Measurements from ENCODE around the gene EFCAB14. TPM values are rescaled to one million over a fixed set of nuclear protein-coding genes. Genes with fewer than 3 reads are reported as not detected.

The EFCAB14 gene
- total RNA-seq, 4 donors from 2014 or later, result 59.5 to 70.2 (median 62.8) TPM

DNA sequence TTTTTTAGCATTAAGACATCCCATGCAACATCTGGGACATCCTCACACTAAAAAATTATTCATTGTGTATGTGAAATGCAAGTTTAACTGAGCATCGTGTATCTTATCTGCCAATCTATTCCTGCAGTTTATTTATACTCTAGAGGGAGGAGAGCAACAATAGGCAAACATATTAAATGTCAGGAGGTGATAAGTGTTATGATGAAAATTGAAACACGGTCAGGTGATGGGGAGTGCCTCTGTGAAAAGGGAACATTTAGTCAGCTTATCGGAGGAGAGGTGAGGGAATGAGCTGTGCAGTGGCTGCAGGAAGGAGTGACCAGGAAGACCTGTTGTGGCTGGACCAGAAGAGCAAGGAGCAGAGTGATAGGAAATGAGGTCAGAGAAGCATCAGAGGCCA is 775 bp upstream of the EFCAB14 start:
- no peak for DNase-seq
- Histone ChIP-seq H3K36me3 (peaks cover 0 to 11% of the 10 kb centered on the region in 2 donors), H3K4me1 (peaks cover 29 to 33% of the 10 kb centered on the region in 2 donors), H3K27me3 (no peaks in the 10 kb centered on the region), H3K9me3 (no peaks in the 10 kb centered on the region), H3K4me3 (peak overlapping the region; percentile 89 to 97 (median 96)), H3K27ac (peak overlapping the region; percentile 80 to 93 (median 89))
- in situ Hi-C loops (cut with MboI; ENCODE audit: low sequenced_read_pairs in 4 of 4) (loop anchor here in 2 of 4 donors (10.0 kb wide), 2 partner anchors 105 to 185 kb away; partner anchors contain the start of gene MOB3C (in 1 of the 2)), intact Hi-C loops (cut with DNase I; ENCODE audit: low total_unique reads) (loop anchor here (1.0 to 2.0 kb wide), 5 partner anchors 51 to 473 kb away; partner anchors contain the start of genes ATPAF1, FAAH and RAD54L)
- TF ChIP-seq, protein P1, sequence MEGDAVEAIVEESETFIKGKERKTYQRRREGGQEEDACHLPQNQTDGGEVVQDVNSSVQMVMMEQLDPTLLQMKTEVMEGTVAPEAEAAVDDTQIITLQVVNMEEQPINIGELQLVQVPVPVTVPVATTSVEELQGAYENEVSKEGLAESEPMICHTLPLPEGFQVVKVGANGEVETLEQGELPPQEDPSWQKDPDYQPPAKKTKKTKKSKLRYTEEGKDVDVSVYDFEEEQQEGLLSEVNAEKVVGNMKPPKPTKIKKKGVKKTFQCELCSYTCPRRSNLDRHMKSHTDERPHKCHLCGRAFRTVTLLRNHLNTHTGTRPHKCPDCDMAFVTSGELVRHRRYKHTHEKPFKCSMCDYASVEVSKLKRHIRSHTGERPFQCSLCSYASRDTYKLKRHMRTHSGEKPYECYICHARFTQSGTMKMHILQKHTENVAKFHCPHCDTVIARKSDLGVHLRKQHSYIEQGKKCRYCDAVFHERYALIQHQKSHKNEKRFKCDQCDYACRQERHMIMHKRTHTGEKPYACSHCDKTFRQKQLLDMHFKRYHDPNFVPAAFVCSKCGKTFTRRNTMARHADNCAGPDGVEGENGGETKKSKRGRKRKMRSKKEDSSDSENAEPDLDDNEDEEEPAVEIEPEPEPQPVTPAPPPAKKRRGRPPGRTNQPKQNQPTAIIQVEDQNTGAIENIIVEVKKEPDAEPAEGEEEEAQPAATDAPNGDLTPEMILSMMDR (IDR thresholded peaks at IDR 0.05 in 4 of 5, conservative IDR thresholded peaks at IDR 0.05 in 1 of 5), result no peak
- TF ChIP-seq POLR2A (IDR thresholded peaks at IDR 0.05), result no peak
- ATAC-seq, result peak; percentile 10 to 20

DNA sequence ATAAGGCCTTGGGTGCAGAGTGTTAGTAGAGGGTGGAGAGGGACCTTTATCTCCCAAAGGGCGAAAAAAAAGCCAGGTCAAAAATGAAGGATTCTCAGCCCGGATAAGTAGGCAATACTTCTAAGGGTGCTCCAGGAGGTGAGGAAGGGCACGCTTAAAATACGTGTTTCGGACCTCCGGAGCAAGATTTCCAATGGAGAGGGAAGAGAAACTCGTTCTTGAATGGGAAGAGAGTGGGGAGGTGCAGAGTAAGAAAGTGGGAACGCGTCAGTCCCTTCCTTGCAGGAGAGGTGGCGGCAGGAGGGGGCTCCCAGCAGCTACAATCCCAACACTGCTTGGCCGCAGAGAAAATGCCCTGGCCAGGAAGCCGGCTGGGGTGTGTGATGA is 581 bp downstream of the EFCAB14 start:
- peak overlapping the region; percentile 89 to 97 (median 96) for H3K4me3 ChIP-seq
- DNase-seq (no peak), ATAC-seq (no peak)
- intact Hi-C loops (cut with DNase I; ENCODE audit: low total_unique reads) (loop anchor here (2.0 kb wide), 4 partner anchors 104 to 472 kb away; partner anchors contain the start of genes FAAH and RAD54L), in situ Hi-C loops (cut with MboI; ENCODE audit: low sequenced_read_pairs in 4 of 4) (loop anchor here in 1 of 4 donors (10.0 kb wide), 1 partner anchor 104 kb away; the partner anchor contains the start of gene MOB3C)
- TF ChIP-seq POLR2A (IDR thresholded peaks at IDR 0.05), result no peak
- TF ChIP-seq, protein P1 (IDR thresholded peaks at IDR 0.05 in 4 of 5, conservative IDR thresholded peaks at IDR 0.05 in 1 of 5), result no peak
- no peaks in the 10 kb centered on the region for H3K27me3 ChIP-seq
- peak overlapping the region; percentile 80 to 93 (median 89) for H3K27ac ChIP-seq
- H3K9me3 ChIP-seq, result no peaks in the 10 kb centered on the region
- peaks cover 28 to 29% of the 10 kb centered on the region in 2 donors for H3K4me1 ChIP-seq
- H3K36me3 ChIP-seq, result peaks cover 0 to 23% of the 10 kb centered on the region in 2 donors

DNA sequence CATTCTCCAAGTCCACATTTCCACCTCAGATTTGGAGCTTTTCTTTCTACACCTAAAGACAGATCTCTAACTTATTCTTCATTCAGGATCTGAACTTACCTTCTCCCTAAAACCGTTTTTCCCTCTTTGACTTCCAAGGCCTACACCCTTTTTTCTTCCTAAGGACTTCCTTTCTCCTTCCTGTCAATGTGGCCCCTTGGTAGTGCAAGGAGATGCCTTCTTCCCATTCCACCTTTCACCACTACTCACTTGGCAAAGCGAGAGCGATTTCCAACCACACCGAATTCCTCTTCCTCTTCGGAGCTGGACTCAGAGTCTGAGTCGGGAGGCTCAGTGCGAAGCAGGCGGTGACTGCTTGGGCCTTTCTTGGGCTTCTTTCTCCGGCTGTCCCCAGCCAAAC is 1.3 kb downstream of the EFCAB14 start:
- no peak for DNase-seq
- Histone ChIP-seq H3K9me3 (no peaks in the 10 kb centered on the region), H3K27me3 (no peaks in the 10 kb centered on the region), H3K4me3 (peak overlapping the region; percentile 89 to 97 (median 96)), H3K4me1 (peaks cover 28 to 29% of the 10 kb centered on the region in 2 donors), H3K36me3 (peaks cover 0 to 27% of the 10 kb centered on the region in 2 donors), H3K27ac (peak overlapping the region in 3 of 4 donors; percentile 21 to 90 (median 80))
- intact Hi-C loops (cut with DNase I; ENCODE audit: low total_unique reads), result loop anchor here (2.0 kb wide), 4 partner anchors 103 to 471 kb away; partner anchors contain the start of genes FAAH and RAD54L
- ATAC-seq, result no peak
- TF ChIP-seq, protein P1 (IDR thresholded peaks at IDR 0.05 in 4 of 5, conservative IDR thresholded peaks at IDR 0.05 in 1 of 5), result no peak
- no peak for TF ChIP-seq POLR2A (IDR thresholded peaks at IDR 0.05)
- in situ Hi-C loops (cut with MboI; ENCODE audit: low sequenced_read_pairs in 4 of 4), result loop anchor here in 1 of 4 donors (10.0 kb wide), 1 partner anchor 103 kb away; the partner anchor contains the start of gene MOB3C

DNA sequence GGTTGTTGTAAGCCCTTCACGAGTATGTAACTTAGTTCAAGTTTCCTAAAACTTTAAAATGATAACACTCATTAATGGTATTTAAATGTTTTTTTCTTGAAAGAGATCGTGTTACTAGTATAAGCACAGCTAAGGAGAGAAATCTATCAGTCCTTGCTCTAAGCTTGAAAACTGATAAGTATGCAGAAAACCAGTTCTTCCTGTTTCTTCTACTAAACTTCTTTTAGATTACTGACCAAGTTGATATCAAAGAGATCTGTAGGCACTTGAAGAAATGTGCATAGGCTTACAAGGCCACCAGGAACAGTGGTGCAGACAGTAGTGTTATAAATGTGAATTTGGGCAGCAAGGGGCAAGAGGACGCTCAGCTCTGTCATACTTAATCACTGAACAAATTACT is 3.9 kb downstream of the EFCAB14 start:
- H3K36me3 ChIP-seq, result peaks cover 0 to 34% of the 10 kb centered on the region in 2 donors
- peaks cover 26 to 27% of the 10 kb centered on the region in 2 donors for H3K4me1 ChIP-seq
- H3K27me3 ChIP-seq, result no peaks in the 10 kb centered on the region
- in situ Hi-C loops (cut with MboI; ENCODE audit: low sequenced_read_pairs in 4 of 4), result loop anchor here in 1 of 4 donors (10.0 kb wide), 1 partner anchor 100 kb away; the partner anchor contains the start of gene MOB3C
- H3K27ac ChIP-seq, result no peak overlapping the region
- intact Hi-C loops (cut with DNase I; ENCODE audit: low total_unique reads), result no loop called here
- DNase-seq (no peak), ATAC-seq (no peak)
- no peaks in the 10 kb centered on the region for H3K9me3 ChIP-seq
- no peak overlapping the region for H3K4me3 ChIP-seq
- TF ChIP-seq, protein P1 (IDR thresholded peaks at IDR 0.05 in 4 of 5, conservative IDR thresholded peaks at IDR 0.05 in 1 of 5), result no peak
- no peak for TF ChIP-seq POLR2A (IDR thresholded peaks at IDR 0.05)

Measured in gastrocnemius medialis (tissue), 4 donors.